NCI-H510A treated with DMSO at 0.1 percent for 48 hours (cell line): ENCODE data around the gene B4GALT1.

Experiments
- DNase-seq: peaks from one replicate; lab custom pipeline; 2025; lab: John Stamatoyannopoulos, UW

The B4GALT1 gene

GRCh38 chr9:33139421-33140228, 27.5 kb downstream of the B4GALT1 start:
- DNase-seq = no peak

GRCh38 chr9:33138768-33139167, 28.4 kb downstream of the B4GALT1 start:
- DNase-seq = no peak

GRCh38 chr9:33137781-33138264, 29.3 kb downstream of the B4GALT1 start:
- no peak for DNase-seq

GRCh38 chr9:33136721-33137670, 30.1 kb downstream of the B4GALT1 start:
- DNase-seq = no peak

GRCh38 chr9:33135470-33135958, 31.6 kb downstream of the B4GALT1 start:
- no peak for DNase-seq

- no peak for DNase-seq
Measured at GRCh38 chr9:33135031-33135461, 32.1 kb downstream of the B4GALT1 start.

GRCh38 chr9:33133186-33133585, 34.0 kb downstream of the B4GALT1 start:
- DNase-seq = no peak

GRCh38 chr9:33131790-33132772, 35.1 kb downstream of the B4GALT1 start:
- no peak for DNase-seq

GRCh38 chr9:33130961-33131789, 36.0 kb downstream of the B4GALT1 start:
- peak; percentile 15 for DNase-seq

GRCh38 chr9:33129886-33130881, 37.0 kb downstream of the B4GALT1 start:
- DNase-seq = no peak

- no peak for DNase-seq
Measured at GRCh38 chr9:33129251-33129885, 37.8 kb downstream of the B4GALT1 start.

- no peak for DNase-seq
Measured at GRCh38 chr9:33128570-33128969, 38.6 kb downstream of the B4GALT1 start.

GRCh38 chr9:33127881-33128280, 39.3 kb downstream of the B4GALT1 start:
- no peak for DNase-seq

GRCh38 chr9:33125871-33126823, 41.0 kb downstream of the B4GALT1 start:
- DNase-seq = no peak

- no peak for DNase-seq
Measured at GRCh38 chr9:33125461-33125860, 41.7 kb downstream of the B4GALT1 start.

- no peak for DNase-seq
Measured at GRCh38 chr9:33124751-33125381, 42.3 kb downstream of the B4GALT1 start.

GRCh38 chr9:33124046-33124445, 43.1 kb downstream of the B4GALT1 start:
- DNase-seq = no peak
